Heart left ventricle (tissue), 13 donors: ENCODE results near the gene EMID1.

Experiments
- POLR2A ChIP-seq, 2 donors: fragments of 450-650 bp; IDR thresholded peaks; one replicate each; pipeline ENCODE4 v1.6.1; 2017; ENCODE audit warnings: antibody characterized with exemption in 2 of 2, mild to moderate bottlenecking in 2 of 2, moderate library complexity in 2 of 2
- TF ChIP-seq, protein P1 (sequence below), 12 donors: fragments of 200-600 bp; sonication (generic) in 4 of 12; IDR thresholded peaks; one replicate each; pipeline versions ENCODE4 v1.5.0 to v1.8.0; 2018 to 2022; ENCODE audit warnings: antibody characterized with exemption in 12 of 12, mild to moderate bottlenecking in 5 of 12
- donor health status: ischemic (EF 13 %, LVEDD 7.1; RV severe dilation, severe dysfunction).
- donor health status: DM: no; HTN: yes; CAD: no.
- donor health status: DM: no; HTN: no; CAD: no.
- donor health status: ischemic (EF 25% LVEDD 6.9; RV normal size, moderate dysfunction).
- donor health status: ischemic (EF 25% LVEDD 5.7; RV mildly dilated, moderate dysfunction).
- donor health status: ischemic (EF 35%, LVEDD 5.7; RV mildly dilated, moderate dysfunction).
- donor health status: nonischemic (EF 11% LVEDD 7.7; RV severe dilation, severe dysfunction).
- donor health status: DM: yes; HTN: yes; CAD: no.
- donor health status: PGD.
- donor health status: ischemic (EF 29% LVEDD 5.4; RV normal size, mild dysfunction).
- donor health status: nonischemic (EF 23%, LVEDD 6.1; RV moderate dilation, normal function).

GRCh38 chr22:29200901-29201300 lies 4.8 kb upstream of the EMID1 start:
- TF ChIP-seq, protein P1, sequence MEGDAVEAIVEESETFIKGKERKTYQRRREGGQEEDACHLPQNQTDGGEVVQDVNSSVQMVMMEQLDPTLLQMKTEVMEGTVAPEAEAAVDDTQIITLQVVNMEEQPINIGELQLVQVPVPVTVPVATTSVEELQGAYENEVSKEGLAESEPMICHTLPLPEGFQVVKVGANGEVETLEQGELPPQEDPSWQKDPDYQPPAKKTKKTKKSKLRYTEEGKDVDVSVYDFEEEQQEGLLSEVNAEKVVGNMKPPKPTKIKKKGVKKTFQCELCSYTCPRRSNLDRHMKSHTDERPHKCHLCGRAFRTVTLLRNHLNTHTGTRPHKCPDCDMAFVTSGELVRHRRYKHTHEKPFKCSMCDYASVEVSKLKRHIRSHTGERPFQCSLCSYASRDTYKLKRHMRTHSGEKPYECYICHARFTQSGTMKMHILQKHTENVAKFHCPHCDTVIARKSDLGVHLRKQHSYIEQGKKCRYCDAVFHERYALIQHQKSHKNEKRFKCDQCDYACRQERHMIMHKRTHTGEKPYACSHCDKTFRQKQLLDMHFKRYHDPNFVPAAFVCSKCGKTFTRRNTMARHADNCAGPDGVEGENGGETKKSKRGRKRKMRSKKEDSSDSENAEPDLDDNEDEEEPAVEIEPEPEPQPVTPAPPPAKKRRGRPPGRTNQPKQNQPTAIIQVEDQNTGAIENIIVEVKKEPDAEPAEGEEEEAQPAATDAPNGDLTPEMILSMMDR (IDR thresholded peaks at IDR 0.05): no peak
- TF ChIP-seq POLR2A (IDR thresholded peaks at IDR 0.05): no peak
